GM10248 (cell line): ENCODE results near the gene TTC34.
A peak's percentile ranks its signal among the peaks of the same experiment; 100 is the strongest.

Experiments
- CTCF ChIA-PET: fragments of 300-600 bp; sonication (Branson Sonifier 250); formaldehyde crosslinking; extraction: SDS; loops from one replicate; lab custom pipeline; 2021; ENCODE audit warnings: antibody characterized with exemption; lab: Yijun Ruan, JAX
- POLR2A ChIA-PET: fragments of 350-650 bp; sonication (Branson Sonifier 250); formaldehyde crosslinking; extraction: SDS; loops from one replicate; lab custom pipeline; 2020; ENCODE audit warnings: antibody characterized with exemption; lab: Yijun Ruan, JAX
- DNase-seq: peaks from one replicate; pipeline ENCODE4 v3.0.0; 2012; ENCODE audit errors: extremely low spot score
- CTCF ChIP-seq: IDR thresholded peaks from 2 replicates; pipeline ENCODE4 v1.5.1; 2012; ENCODE audit warnings: mild to moderate bottlenecking, low read depth; ENCODE audit errors: extremely low read depth, missing control alignments, control extremely low read depth

Gene TTC34

GRCh38 chr1:2789164-2789985 lies 12.1 kb downstream of the TTC34 start:
- ChIA-PET CTCF (interaction anchor here (1.0 kb wide), 1 partner anchor 374 kb away, joined by 3 read pairs; no protein-coding TSS in a partner anchor), POLR2A (no interaction called here)
- DNase-seq: no peak
- TF ChIP-seq CTCF: no peak

GRCh38 chr1:2788506-2789163 lies 12.9 kb downstream of the TTC34 start:
- no peak for TF ChIP-seq CTCF
- ChIA-PET POLR2A (no interaction called here), CTCF (interaction anchor here (1.0 kb wide), 1 partner anchor 374 kb away, joined by 3 read pairs; no protein-coding TSS in a partner anchor)
- no peak for DNase-seq

GRCh38 chr1:2787163-2787911 lies 14.2 kb downstream of the TTC34 start:
- TF ChIP-seq CTCF: no peak
- ChIA-PET POLR2A (no interaction called here), CTCF (interaction anchor here (1.1 to 1.3 kb wide), 4 partner anchors 10 to 377 kb away, joined by 3 to 7 read pairs (median 4); no protein-coding TSS in a partner anchor)
- DNase-seq: no peak

GRCh38 chr1:2786329-2787162 lies 14.9 kb downstream of the TTC34 start:
- CTCF ChIA-PET: interaction anchor here (1.1 to 1.3 kb wide), 4 partner anchors 11 to 377 kb away, joined by 3 to 7 read pairs (median 4); no protein-coding TSS in a partner anchor
- POLR2A ChIA-PET: no interaction called here
- peak; percentile 78 for TF ChIP-seq CTCF
- DNase-seq: peak; percentile 69

- DNase-seq: no peak
- POLR2A ChIA-PET: no interaction called here
- CTCF ChIA-PET: interaction anchor here (0.7 kb wide), 1 partner anchor 372 kb away, joined by 3 read pairs; no protein-coding TSS in a partner anchor
- no peak for TF ChIP-seq CTCF
Observed at GRCh38 chr1:2785631-2786328, 15.7 kb downstream of the TTC34 start.
